Stromal cell of bone marrow (primary cell): ENCODE results near the gene KCNG1.
A peak's percentile ranks its signal among the peaks of the same experiment; 100 is the strongest.

Experiments used
- DNase-seq: peaks from one replicate; pipeline ENCODE4 v3.0.0-alpha.2; 2012; ENCODE audit warnings: low read depth

KCNG1 gene

GRCh38 chr20:51011479-51011878, 11.4 kb downstream of the KCNG1 start:
- no peak for DNase-seq

GRCh38 chr20:51010932-51011331, 12.0 kb downstream of the KCNG1 start:
- DNase-seq: no peak

GRCh38 chr20:51010043-51010365, 12.9 kb downstream of the KCNG1 start:
- no peak for DNase-seq

GRCh38 chr20:51009303-51010042, 13.4 kb downstream of the KCNG1 start:
- DNase-seq: no peak

GRCh38 chr20:51008718-51009117, 14.2 kb downstream of the KCNG1 start:
- no peak for DNase-seq

GRCh38 chr20:51005214-51005613, 17.7 kb downstream of the KCNG1 start:
- no peak for DNase-seq

- no peak for DNase-seq
These were observed 18.1 kb downstream of the KCNG1 start for GRCh38 chr20:51004781-51005180.

GRCh38 chr20:51004305-51004727, 18.6 kb downstream of the KCNG1 start:
- no peak for DNase-seq

GRCh38 chr20:51003753-51004152, 19.2 kb downstream of the KCNG1 start:
- DNase-seq: no peak

- DNase-seq: no peak
These were observed 20.3 kb downstream of the KCNG1 start for GRCh38 chr20:51002633-51003032.

- DNase-seq: no peak
These were observed 21.3 kb downstream of the KCNG1 start for GRCh38 chr20:51001430-51002265.

- DNase-seq: no peak
These were observed 23.6 kb downstream of the KCNG1 start for GRCh38 chr20:50999355-50999754.

- no peak for DNase-seq
These were observed 25.7 kb downstream of the KCNG1 start for GRCh38 chr20:50996901-50997865.

- DNase-seq: peak; percentile 30
These were observed 27.4 kb downstream of the KCNG1 start for GRCh38 chr20:50995506-50995905.

- no peak for DNase-seq
These were observed 29.0 kb downstream of the KCNG1 start for GRCh38 chr20:50993876-50994275.

GRCh38 chr20:50992733-50993457, 30.0 kb downstream of the KCNG1 start:
- peak; percentile 31 for DNase-seq

GRCh38 chr20:50992336-50992732, 30.6 kb downstream of the KCNG1 start:
- DNase-seq: no peak

- no peak for DNase-seq
These were observed 31.8 kb downstream of the KCNG1 start for GRCh38 chr20:50991076-50991475.

- peak; percentile 77 for DNase-seq
These were observed 35.3 kb downstream of the KCNG1 start for GRCh38 chr20:50987493-50988210.

- no peak for DNase-seq
These were observed 39.6 kb downstream of the KCNG1 start for GRCh38 chr20:50983321-50983720.

GRCh38 chr20:50982363-50982762, 40.5 kb downstream of the KCNG1 start:
- DNase-seq: peak; percentile 82
